SH-SY5Y (cell line): Measurements from ENCODE around the gene IAPP.

Source experiments
- GATA2 ChIP-seq: IDR thresholded peaks from 2 replicates; pipeline ENCODE4 v1.6.1; 2011; ENCODE audit warnings: mild to moderate bottlenecking, low read depth, low read length
- GATA3 ChIP-seq: IDR thresholded peaks from 2 replicates; pipeline ENCODE4 v1.6.1; 2011; ENCODE audit warnings: low read depth, mild to moderate bottlenecking, low read length, moderate library complexity

The IAPP gene

DNA sequence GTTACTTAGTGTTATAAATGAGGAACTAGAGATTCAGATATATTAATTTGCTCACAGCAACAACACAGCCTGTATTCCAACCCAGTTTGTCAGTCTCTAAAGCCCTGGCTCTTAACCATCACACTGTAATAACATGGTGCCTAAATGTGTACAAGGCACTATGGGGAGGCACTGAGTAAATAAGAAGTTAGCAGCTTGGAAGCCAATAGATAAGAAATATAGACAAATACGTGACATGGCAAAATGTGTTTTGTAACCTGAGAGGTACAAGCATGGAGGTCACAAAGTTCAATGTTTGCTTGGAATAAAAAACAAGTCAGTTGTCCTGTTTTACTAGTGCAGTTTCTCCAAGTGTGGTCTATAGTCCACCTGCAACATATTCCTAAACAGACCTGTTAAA is 21.7 kb upstream of the IAPP start:
- TF ChIP-seq GATA2 (no peak), GATA3 (no peak)

- TF ChIP-seq GATA3 (no peak), GATA2 (no peak)
Observed at GRCh38 chr12:21353487-21353886, 19.2 kb upstream of the IAPP start.

GRCh38 chr12:21353948-21354347 is 18.8 kb upstream of the IAPP start:
- TF ChIP-seq GATA2 (no peak), GATA3 (no peak)

- TF ChIP-seq GATA2, result no peak
- no peak for TF ChIP-seq GATA3
Observed at GRCh38 chr12:21354641-21355040, 18.1 kb upstream of the IAPP start.

DNA sequence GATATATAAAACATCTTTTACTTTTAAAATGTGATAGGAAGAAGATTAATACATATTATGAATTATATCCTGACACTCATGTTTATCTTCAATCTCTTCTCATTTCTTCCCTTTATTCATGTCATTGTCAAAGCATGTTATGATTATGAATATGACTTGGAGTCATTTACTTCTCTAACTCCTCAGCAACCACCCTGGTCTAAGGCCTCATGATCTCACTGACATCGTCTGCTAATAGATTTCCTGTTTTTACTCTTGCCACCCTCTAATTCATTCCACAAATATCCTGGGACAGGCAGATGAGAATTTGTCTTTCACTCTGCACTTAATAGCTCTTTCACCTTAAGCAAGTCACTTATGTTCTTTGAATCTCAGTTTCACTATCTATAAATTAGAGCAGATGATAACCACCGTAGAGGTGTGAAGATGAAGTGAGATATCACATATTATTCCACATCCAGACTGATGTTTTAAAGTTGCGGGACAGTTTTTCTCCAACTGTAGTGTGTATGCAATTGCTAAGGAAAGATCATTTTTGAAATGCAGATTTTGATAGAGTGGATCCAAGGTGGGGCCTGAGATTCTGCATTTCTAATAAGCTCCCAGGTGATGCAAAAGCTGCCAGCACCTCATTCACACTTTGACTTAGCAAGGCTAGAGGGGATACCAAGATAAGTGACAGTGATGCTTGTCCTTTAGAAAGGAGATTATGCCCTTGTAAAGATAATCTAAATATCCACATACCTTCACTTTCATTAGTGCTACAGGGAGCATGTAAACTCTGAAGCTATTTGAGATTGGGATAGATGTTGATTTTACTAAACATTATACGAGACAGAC is 3.3 kb upstream of the IAPP start:
- no peak for TF ChIP-seq GATA3
- TF ChIP-seq GATA2, result no peak

- TF ChIP-seq GATA3 (no peak), GATA2 (no peak)
Observed at GRCh38 chr12:21370845-21371449, 1.8 kb upstream of the IAPP start.

- TF ChIP-seq GATA2, result no peak
- TF ChIP-seq GATA3, result no peak
Observed at GRCh38 chr12:21379218-21379617, 6.5 kb downstream of the IAPP start.

DNA sequence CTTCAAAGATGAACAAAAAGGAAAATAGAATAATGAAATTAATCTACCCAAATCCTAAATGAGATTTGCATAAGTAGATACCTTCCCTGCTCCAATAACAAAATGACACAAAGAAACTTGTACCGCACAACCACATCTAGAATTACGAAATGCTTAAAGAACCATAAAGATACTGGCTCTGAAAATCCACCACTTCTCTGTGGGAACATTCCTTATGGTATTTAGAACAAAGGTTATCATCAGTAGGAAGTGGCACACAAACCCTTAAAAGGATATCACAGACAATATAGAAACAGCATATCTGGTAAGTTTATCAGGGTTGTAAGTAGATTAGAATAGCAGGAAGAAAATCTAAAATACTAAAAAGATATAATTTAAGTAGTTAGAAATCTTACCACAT is 11.6 kb downstream of the IAPP start:
- TF ChIP-seq GATA2 (no peak), GATA3 (no peak)

DNA sequence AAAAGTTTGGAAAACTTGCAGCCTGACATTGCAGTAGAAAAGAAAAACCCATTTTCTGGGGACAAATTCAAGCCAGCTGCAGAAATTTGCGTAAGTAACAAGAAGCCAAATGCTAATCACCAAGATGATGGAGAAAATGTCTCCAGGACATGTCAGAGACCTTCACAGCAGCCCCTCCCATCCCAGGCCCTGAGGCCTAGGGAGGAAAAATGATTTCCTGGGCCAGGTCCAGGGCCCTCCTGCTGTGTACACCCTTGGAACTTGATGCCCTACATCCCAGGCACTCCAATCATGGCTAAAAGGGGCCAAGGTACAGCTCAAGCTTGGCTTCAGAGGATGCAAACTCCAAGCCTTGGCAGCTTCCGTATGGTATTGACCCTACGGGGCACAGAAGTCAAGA is 14.5 kb downstream of the IAPP start:
- TF ChIP-seq GATA3, result no peak
- TF ChIP-seq GATA2, result no peak

GRCh38 chr12:21392384-21392783 is 19.7 kb downstream of the IAPP start:
- TF ChIP-seq GATA3 (no peak), GATA2 (no peak)

- TF ChIP-seq GATA3, result no peak
- no peak for TF ChIP-seq GATA2
Observed at GRCh38 chr12:21413369-21414277, 40.9 kb downstream of the IAPP start.

DNA sequence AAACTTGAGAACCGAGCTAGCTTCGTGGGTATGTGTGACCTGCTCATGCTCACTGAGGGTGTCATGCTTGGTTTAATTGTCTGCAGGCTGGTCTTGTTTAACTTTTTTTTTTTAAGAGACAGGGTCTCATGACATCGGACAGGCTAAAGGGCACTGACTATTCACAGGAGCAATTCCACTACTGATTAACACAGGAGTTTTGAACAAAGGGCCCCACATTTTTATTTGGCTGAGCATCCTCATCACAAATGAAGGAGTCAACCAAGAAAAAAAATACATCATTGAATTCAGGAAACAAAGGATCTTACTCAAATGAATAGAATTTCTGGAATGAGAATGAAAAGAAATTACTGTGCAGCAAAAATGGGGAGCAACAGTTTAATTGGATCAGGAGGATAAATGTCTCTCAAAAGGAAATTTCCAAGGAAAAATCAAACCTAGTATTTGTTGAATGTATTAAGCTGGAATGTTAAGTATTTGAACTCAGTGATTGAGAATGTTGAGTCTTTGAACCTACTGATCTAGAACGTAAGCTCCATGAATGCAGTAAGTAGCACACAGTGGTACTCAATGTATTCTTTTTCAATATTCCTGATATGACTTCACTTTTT is 43.9 kb downstream of the IAPP start:
- TF ChIP-seq GATA2 (no peak), GATA3 (no peak)

DNA sequence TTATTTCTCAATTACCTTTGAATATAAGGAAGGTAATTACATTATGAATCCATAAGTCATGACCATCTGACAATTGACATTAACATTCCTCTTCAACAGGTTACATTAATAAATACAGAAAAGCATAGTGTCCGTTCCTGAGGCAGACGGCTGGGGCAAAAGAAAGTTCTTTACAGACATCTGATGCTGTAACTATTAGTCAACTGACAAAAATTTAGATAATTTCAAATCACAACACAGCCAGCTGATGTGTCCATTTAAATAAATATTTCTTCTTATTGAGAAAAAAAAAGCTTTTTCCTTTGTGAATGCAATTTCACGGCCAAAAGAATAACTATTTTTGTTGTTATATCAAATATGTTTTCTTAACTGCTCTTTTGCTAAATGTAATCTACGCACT is 55.5 kb downstream of the IAPP start:
- TF ChIP-seq GATA2, result no peak
- TF ChIP-seq GATA3, result no peak
